ENCODE measurements around the gene PHTF2. TPM values are rescaled to one million over a fixed set of nuclear protein-coding genes. Genes with fewer than 3 reads are reported as not detected.

PHTF2 gene
- total and polyA plus RNA-seq, 7 donors = 16.7 to 101 (median 51.7) TPM

- H3K4me3 ChIP-seq = no peak overlapping the region
- H3K27ac ChIP-seq = no peak overlapping the region
- no peak for TF ChIP-seq CTCF (IDR thresholded peaks at IDR 0.05)
- H3K9me3 ChIP-seq = no peaks in the 10 kb centered on the region
- no peaks in the 10 kb centered on the region for H3K27me3 ChIP-seq (ENCODE audit: insufficient read depth in 3 of 3, low read length in 2 of 3)
- ATAC-seq (no peak), DNase-seq (no peak)
- intact Hi-C loops (cut with DNase I) = no loop called here
- no peaks in the 10 kb centered on the region for H3K36me3 ChIP-seq (ENCODE audit: insufficient read depth in 1 of 2, low read depth in 1 of 2)
- H3K4me1 ChIP-seq = no peaks in the 10 kb centered on the region
These were observed 168.9 kb downstream of the PHTF2 start for GRCh38 chr7:77967429-77967828.

- no peaks in the 10 kb centered on the region for H3K4me1 ChIP-seq
- ATAC-seq = no peak
- no peaks in the 10 kb centered on the region for H3K27me3 ChIP-seq (ENCODE audit: insufficient read depth in 3 of 3, low read length in 2 of 3)
- intact Hi-C loops (cut with DNase I) = no loop called here
- no peak for DNase-seq
- no peaks in the 10 kb centered on the region for H3K36me3 ChIP-seq (ENCODE audit: insufficient read depth in 1 of 2, low read depth in 1 of 2)
- H3K27ac ChIP-seq = no peak overlapping the region
- TF ChIP-seq CTCF (IDR thresholded peaks at IDR 0.05) = no peak
- H3K4me3 ChIP-seq = no peak overlapping the region
- H3K9me3 ChIP-seq = no peaks in the 10 kb centered on the region
These were observed 173.2 kb downstream of the PHTF2 start for GRCh38 chr7:77971726-77972125.

- no peaks in the 10 kb centered on the region for H3K27me3 ChIP-seq (ENCODE audit: insufficient read depth in 3 of 3, low read length in 2 of 3)
- no peak for TF ChIP-seq CTCF (IDR thresholded peaks at IDR 0.05)
- no peak for DNase-seq
- ATAC-seq = no peak
- intact Hi-C loops (cut with DNase I) = no loop called here
- no peaks in the 10 kb centered on the region for H3K36me3 ChIP-seq (ENCODE audit: insufficient read depth in 1 of 2, low read depth in 1 of 2)
- 78 to 83% (median 82%) methylated on average over 2 of the region's 2 CpGs for WGBS, 3 donors
- no peak overlapping the region for H3K27ac ChIP-seq
- no peaks in the 10 kb centered on the region for H3K9me3 ChIP-seq
- no peak overlapping the region for H3K4me3 ChIP-seq
- H3K4me1 ChIP-seq = no peaks in the 10 kb centered on the region
These were observed 177.3 kb downstream of the PHTF2 start for GRCh38 chr7:77975672-77976480.

- no peaks in the 10 kb centered on the region for H3K9me3 ChIP-seq
- no peak overlapping the region for H3K4me3 ChIP-seq
- H3K4me1 ChIP-seq = no peaks in the 10 kb centered on the region
- no peaks in the 10 kb centered on the region for H3K36me3 ChIP-seq (ENCODE audit: insufficient read depth in 1 of 2, low read depth in 1 of 2)
- no peak overlapping the region for H3K27ac ChIP-seq
- no peaks in the 10 kb centered on the region for H3K27me3 ChIP-seq (ENCODE audit: insufficient read depth in 3 of 3, low read length in 2 of 3)
- ATAC-seq = no peak
- intact Hi-C loops (cut with DNase I) = no loop called here
- no peak for DNase-seq
- TF ChIP-seq CTCF (IDR thresholded peaks at IDR 0.05) = no peak
- WGBS, 3 donors = 66 to 87% (median 71%) methylated on average over 5 of the region's 5 CpGs
These were observed 180.6 kb downstream of the PHTF2 start for GRCh38 chr7:77979219-77979618.

Data from psoas muscle (tissue), 8 donors.